B cell (primary cell): ENCODE results near the gene GATA6.

ENCODE experiments used
- EZH2 ChIP-seq: IDR thresholded peaks from 2 replicates; pipeline ENCODE4 v1.6.1; 2012; ENCODE audit warnings: borderline replicate concordance, low read depth, mild to moderate bottlenecking, moderate library complexity, low read length; ENCODE audit not compliant: insufficient read depth, poor library complexity, severe bottlenecking
- TF ChIP-seq, protein P1 (sequence below): fragments of 200-600 bp; IDR thresholded peaks from one replicate; pipeline ENCODE4 v1.8.0; 2022; ENCODE audit warnings: antibody characterized with exemption, mild to moderate bottlenecking

DNA sequence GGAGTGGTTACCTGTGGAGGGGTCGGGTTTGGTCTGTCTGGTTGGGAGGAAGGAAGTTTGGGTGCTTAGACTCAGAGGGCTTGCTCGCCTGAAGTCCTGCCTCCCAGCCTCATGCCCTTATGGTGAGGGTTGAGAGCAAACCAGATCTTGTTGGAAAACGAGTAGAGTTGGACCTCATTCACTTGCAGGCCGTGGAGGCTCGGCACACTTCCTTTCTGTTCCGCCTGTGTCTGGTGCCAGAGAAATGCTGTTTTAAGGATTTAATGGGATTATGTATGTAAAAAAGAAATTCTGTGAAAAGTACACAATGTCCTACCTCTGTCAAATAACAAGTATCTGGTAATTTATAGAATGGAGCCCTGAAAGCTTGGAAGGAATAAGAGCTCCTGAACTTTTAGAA lies 29.6 kb downstream of the GATA6 start:
- TF ChIP-seq, protein P1, sequence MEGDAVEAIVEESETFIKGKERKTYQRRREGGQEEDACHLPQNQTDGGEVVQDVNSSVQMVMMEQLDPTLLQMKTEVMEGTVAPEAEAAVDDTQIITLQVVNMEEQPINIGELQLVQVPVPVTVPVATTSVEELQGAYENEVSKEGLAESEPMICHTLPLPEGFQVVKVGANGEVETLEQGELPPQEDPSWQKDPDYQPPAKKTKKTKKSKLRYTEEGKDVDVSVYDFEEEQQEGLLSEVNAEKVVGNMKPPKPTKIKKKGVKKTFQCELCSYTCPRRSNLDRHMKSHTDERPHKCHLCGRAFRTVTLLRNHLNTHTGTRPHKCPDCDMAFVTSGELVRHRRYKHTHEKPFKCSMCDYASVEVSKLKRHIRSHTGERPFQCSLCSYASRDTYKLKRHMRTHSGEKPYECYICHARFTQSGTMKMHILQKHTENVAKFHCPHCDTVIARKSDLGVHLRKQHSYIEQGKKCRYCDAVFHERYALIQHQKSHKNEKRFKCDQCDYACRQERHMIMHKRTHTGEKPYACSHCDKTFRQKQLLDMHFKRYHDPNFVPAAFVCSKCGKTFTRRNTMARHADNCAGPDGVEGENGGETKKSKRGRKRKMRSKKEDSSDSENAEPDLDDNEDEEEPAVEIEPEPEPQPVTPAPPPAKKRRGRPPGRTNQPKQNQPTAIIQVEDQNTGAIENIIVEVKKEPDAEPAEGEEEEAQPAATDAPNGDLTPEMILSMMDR = no peak
- no peak for TF ChIP-seq EZH2
